ENCODE data around the gene ELAPOR1.
"Not testable (repeated sequence)": the region's sequence is repeated elsewhere in the genome, so short reads cannot be mapped to it uniquely, and the experiment has no call there.

ELAPOR1 gene

GRCh38 chr1:109140392-109140791, 26.5 kb downstream of the ELAPOR1 start:
- no peaks in the 10 kb centered on the region for H3K9me3 Mint-ChIP-seq
- H3K27ac Mint-ChIP-seq = no peak overlapping the region
- H3K36me3 Mint-ChIP-seq = no peaks in the 10 kb centered on the region
- no peak overlapping the region for H3K4me3 Mint-ChIP-seq
- H3K4me1 Mint-ChIP-seq = no peaks in the 10 kb centered on the region
- no peak for ATAC-seq
- H3K27me3 Mint-ChIP-seq = no peaks in the 10 kb centered on the region

GRCh38 chr1:109142260-109142659, 28.3 kb downstream of the ELAPOR1 start:
- no peaks in the 10 kb centered on the region for H3K36me3 Mint-ChIP-seq
- ATAC-seq = no peak
- H3K27me3 Mint-ChIP-seq = no peaks in the 10 kb centered on the region
- no peak overlapping the region for H3K4me3 Mint-ChIP-seq
- H3K9me3 Mint-ChIP-seq = no peaks in the 10 kb centered on the region
- H3K27ac Mint-ChIP-seq = no peak overlapping the region
- H3K4me1 Mint-ChIP-seq = no peaks in the 10 kb centered on the region

GRCh38 chr1:109142725-109143124, 28.8 kb downstream of the ELAPOR1 start:
- not testable (repeated sequence) for H3K36me3 Mint-ChIP-seq, H3K4me1 Mint-ChIP-seq, H3K27ac Mint-ChIP-seq, H3K9me3 Mint-ChIP-seq, H3K27me3 Mint-ChIP-seq, H3K4me3 Mint-ChIP-seq, ATAC-seq

DNA sequence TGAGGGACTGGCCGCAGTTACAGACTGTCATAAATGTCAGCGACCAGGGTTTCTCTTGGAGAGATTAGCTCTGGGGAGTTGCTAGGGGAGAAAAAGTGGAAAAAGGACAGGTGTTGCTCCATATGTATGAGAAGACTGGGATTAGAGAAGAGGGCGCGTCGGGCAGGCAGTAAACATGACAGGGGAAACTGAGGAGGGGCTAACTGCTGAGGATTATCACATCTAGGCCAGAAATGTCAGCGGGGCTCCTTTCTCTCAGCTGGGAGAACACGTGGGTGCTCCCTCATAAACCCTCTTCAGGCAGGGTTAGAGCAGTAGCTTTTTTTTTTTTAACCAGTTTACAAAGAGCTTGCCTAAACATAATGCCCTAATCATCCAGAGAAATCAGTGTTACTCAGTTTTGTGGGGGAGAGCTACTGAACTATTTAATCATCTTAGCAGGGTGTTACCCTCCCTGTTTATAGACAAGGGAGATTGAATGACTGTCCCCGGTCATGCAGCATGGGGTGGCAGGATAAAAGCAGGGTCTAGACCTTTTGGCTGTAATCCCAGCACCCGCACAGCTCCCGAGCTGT, 35.2 kb downstream of the ELAPOR1 start:
- H3K27me3 Mint-ChIP-seq = no peaks in the 10 kb centered on the region
- H3K9me3 Mint-ChIP-seq = no peaks in the 10 kb centered on the region
- peaks cover 7% of the 10 kb centered on the region for H3K4me1 Mint-ChIP-seq
- H3K4me3 Mint-ChIP-seq = no peak overlapping the region
- no peaks in the 10 kb centered on the region for H3K36me3 Mint-ChIP-seq
- no peak overlapping the region for H3K27ac Mint-ChIP-seq
- no peak for ATAC-seq

DNA sequence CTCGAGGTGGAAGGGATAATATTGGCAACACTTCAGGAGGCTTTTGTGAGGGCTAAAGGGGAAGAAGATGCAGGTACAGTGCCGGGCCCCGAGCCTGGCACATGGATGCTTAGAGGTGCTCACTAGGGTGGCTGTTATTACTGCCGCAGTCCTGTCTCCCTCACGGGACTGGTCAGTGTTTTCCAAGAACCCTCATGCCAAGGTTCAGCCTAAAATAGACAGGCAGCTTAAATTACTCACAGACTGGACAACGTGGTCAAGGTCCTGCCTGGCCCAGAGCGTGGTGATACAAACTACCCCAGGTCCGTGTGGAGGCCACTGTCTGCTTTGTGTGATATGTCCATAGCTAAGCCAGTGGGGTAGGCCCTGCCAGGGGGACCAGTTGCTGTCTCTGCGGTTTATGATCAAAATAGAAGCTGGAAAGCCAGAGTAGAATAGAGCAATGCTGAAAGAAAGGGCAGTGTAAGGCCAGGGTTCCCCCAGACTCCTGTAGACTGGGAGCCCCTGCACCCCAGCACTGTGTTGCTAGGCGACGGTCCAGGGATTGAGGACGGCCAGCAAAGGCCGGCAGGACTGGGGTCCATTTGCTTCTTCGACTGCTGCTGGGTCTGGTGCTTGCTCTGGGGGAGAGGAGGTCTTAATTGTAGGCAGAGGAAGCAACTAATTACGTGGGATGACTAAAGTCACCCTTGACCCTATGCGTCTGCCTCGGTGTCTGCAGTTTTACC, 36.1 kb downstream of the ELAPOR1 start:
- Mint-ChIP-seq H3K27ac (no peak overlapping the region), H3K4me1 (peaks cover 17% of the 10 kb centered on the region), H3K36me3 (no peaks in the 10 kb centered on the region), H3K27me3 (no peaks in the 10 kb centered on the region), H3K4me3 (no peak overlapping the region), H3K9me3 (no peaks in the 10 kb centered on the region)
- no peak for ATAC-seq

- H3K4me3 Mint-ChIP-seq = no peak overlapping the region
- ATAC-seq = no peak
- H3K36me3 Mint-ChIP-seq = no peaks in the 10 kb centered on the region
- peak overlapping the region; percentile 38 for H3K27ac Mint-ChIP-seq
- H3K27me3 Mint-ChIP-seq = no peaks in the 10 kb centered on the region
- no peaks in the 10 kb centered on the region for H3K9me3 Mint-ChIP-seq
- H3K4me1 Mint-ChIP-seq = peaks cover 18% of the 10 kb centered on the region
These were observed 37.5 kb downstream of the ELAPOR1 start for GRCh38 chr1:109151146-109151990.

- no peak overlapping the region for H3K4me3 Mint-ChIP-seq
- no peaks in the 10 kb centered on the region for H3K36me3 Mint-ChIP-seq
These were observed 38.3 kb downstream of the ELAPOR1 start for GRCh38 chr1:109152196-109152595.

GRCh38 chr1:109156916-109157385, 43.0 kb downstream of the ELAPOR1 start:
- Mint-ChIP-seq H3K27ac (no peak overlapping the region), H3K36me3 (no peaks in the 10 kb centered on the region), H3K4me1 (peaks cover 22% of the 10 kb centered on the region), H3K4me3 (no peak overlapping the region), H3K9me3 (no peaks in the 10 kb centered on the region), H3K27me3 (no peaks in the 10 kb centered on the region)
- ATAC-seq = no peak

More at GRCh38 chr1:109152196-109152595, 38.3 kb downstream of the ELAPOR1 start:
- Mint-ChIP-seq H3K4me1 (peaks cover 18% of the 10 kb centered on the region), H3K27me3 (no peaks in the 10 kb centered on the region), H3K9me3 (no peaks in the 10 kb centered on the region), H3K27ac (no peak overlapping the region)
- no peak for ATAC-seq

- H3K36me3 Mint-ChIP-seq = no peaks in the 10 kb centered on the region
- H3K4me3 Mint-ChIP-seq = no peak overlapping the region
- ATAC-seq = no peak
These were observed 44.5 kb downstream of the ELAPOR1 start for GRCh38 chr1:109158433-109158832.

DNA sequence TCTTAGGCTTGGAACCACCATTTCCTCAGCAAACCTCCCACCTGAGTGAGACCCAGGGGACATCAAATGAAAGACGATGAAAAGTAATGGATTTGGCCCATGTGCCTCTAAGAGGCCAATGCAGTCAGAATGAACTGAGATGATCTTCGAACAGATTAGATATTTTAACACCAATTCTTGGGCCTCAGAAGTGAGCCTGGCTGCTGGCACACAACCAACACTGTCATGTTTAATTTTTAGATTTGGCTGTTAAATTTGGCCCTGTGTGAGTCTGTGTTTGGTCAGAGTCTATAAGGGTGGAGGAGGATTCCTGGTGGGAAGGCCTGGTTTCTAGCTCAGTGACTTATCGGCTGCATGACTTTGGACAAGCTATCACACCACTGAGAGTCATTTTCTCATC, 45.4 kb downstream of the ELAPOR1 start:
- H3K27ac Mint-ChIP-seq = no peak overlapping the region
- H3K4me3 Mint-ChIP-seq = no peak overlapping the region
- no peaks in the 10 kb centered on the region for H3K36me3 Mint-ChIP-seq
- peaks cover 26% of the 10 kb centered on the region for H3K4me1 Mint-ChIP-seq
- H3K9me3 Mint-ChIP-seq = no peaks in the 10 kb centered on the region
- ATAC-seq = no peak
- no peaks in the 10 kb centered on the region for H3K27me3 Mint-ChIP-seq

More at GRCh38 chr1:109158433-109158832, 44.5 kb downstream of the ELAPOR1 start:
- H3K4me1 Mint-ChIP-seq = peaks cover 31% of the 10 kb centered on the region
- no peaks in the 10 kb centered on the region for H3K9me3 Mint-ChIP-seq
- no peaks in the 10 kb centered on the region for H3K27me3 Mint-ChIP-seq
- H3K27ac Mint-ChIP-seq = no peak overlapping the region

DNA sequence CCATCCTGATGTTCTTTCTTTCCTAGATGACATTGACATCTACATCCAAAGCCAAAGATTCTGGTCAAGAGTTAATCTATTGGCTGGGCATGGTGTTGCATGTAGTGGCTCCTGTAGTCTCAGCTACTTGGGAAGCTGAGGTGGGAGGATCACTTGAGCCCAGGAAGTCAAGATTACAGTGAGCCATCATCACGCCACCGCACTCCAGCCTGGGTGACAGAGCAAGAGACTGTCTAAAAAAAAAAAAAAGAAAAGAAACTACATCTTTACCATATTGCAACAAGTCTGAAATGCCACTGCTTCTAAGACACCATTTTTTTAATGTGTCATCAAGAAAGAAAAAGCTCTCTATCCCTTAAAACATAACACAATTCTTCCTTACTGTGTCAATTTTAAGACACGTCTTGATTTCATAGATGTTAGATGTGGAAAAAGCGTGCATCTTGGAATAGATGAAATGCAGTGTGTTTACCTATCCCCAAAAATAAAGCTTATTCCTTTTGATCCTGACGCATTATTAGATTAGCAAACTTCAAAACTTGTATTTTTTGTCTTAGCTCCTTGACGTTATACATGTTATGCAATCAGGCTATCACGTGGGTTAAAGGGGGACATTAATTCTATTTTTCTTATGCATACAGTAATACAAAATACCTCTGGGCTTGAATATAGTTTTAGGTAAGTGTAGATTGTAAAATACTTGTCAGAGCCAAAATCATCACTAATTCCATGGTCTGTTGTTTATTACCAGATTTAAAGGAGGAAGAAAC, 46.3 kb downstream of the ELAPOR1 start:
- no peaks in the 10 kb centered on the region for H3K27me3 Mint-ChIP-seq
- no peak for ATAC-seq
- no peak overlapping the region for H3K27ac Mint-ChIP-seq
- H3K9me3 Mint-ChIP-seq = no peaks in the 10 kb centered on the region
- H3K4me3 Mint-ChIP-seq = no peak overlapping the region
- H3K4me1 Mint-ChIP-seq = peaks cover 22% of the 10 kb centered on the region
- no peaks in the 10 kb centered on the region for H3K36me3 Mint-ChIP-seq

GRCh38 chr1:109161858-109162606, 48.1 kb downstream of the ELAPOR1 start:
- peak; percentile 55 for ATAC-seq
- no peaks in the 10 kb centered on the region for H3K36me3 Mint-ChIP-seq
- peak overlapping the region; percentile 57 for H3K27ac Mint-ChIP-seq
- H3K9me3 Mint-ChIP-seq = no peaks in the 10 kb centered on the region
- no peaks in the 10 kb centered on the region for H3K27me3 Mint-ChIP-seq
- peaks cover 22% of the 10 kb centered on the region for H3K4me1 Mint-ChIP-seq
- H3K4me3 Mint-ChIP-seq = no peak overlapping the region

- no peak overlapping the region for H3K4me3 Mint-ChIP-seq
- H3K27me3 Mint-ChIP-seq = peaks cover 1% of the 10 kb centered on the region
- no peaks in the 10 kb centered on the region for H3K9me3 Mint-ChIP-seq
- H3K27ac Mint-ChIP-seq = no peak overlapping the region
- peaks cover 22% of the 10 kb centered on the region for H3K4me1 Mint-ChIP-seq
- no peaks in the 10 kb centered on the region for H3K36me3 Mint-ChIP-seq
- ATAC-seq = no peak
These were observed 48.7 kb downstream of the ELAPOR1 start for GRCh38 chr1:109162626-109163025.

DNA sequence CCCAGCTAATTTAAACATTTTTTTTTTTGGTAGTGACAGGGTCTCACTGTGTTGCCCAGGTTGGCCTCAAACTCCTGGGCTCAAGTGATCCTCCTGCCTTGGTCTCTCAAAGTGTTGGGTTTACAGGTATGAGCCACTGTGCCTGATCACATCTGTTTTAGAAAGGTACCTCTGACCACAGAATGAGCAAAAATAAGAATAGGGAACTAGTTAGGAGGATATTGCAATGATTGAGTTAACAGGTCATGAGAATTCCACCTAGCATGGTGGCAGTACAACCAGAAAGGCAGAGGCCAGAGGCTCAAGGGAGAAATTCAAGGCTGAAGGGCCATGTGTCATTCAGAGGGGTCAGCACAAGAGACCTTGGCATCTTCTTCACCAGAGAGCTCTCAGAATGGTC, 49.6 kb downstream of the ELAPOR1 start:
- peaks cover 10% of the 10 kb centered on the region for H3K27me3 Mint-ChIP-seq
- no peak overlapping the region for H3K4me3 Mint-ChIP-seq
- peak; percentile 46 for ATAC-seq
- H3K27ac Mint-ChIP-seq = no peak overlapping the region
- peaks cover 29% of the 10 kb centered on the region for H3K4me1 Mint-ChIP-seq
- no peaks in the 10 kb centered on the region for H3K9me3 Mint-ChIP-seq
- no peaks in the 10 kb centered on the region for H3K36me3 Mint-ChIP-seq

Data from stimulated activated memory B cell treated with anti-CD40 and anti-IgM and Interleukin-4, amounts not matched to agents 10 μg/mL and 1 μg/mL and 100 μg/mL, for 72 hours (primary cell).